Stomach (tissue), 9 donors: ENCODE results near the gene RNF123. TPM values are rescaled to one million over a fixed set of nuclear protein-coding genes. Genes with fewer than 3 reads are reported as not detected.

Experiments
- DNase-seq, 2 donors: peaks; one replicate each; pipeline versions ENCODE4 v3.0.0 to v3.0.0-alpha.2; 2013 to 2019
- H3K27ac ChIP-seq, 5 donors: fragments of 200-600 bp in 4 of 5; sonication (generic) in 4 of 5; one replicate each; pipeline ENCODE4 v1.5.1; 2013 to 2019; ENCODE audit warnings: mild to moderate bottlenecking in 1 of 5, moderate library complexity in 1 of 5
- H3K27me3 ChIP-seq, 3 donors: fragments of 200-600 bp; sonication (generic); one replicate each; pipeline ENCODE4 v1.5.1; 2017 to 2019; ENCODE audit warnings: mixed run types in 1 of 3
- H3K36me3 ChIP-seq, 4 donors: fragments of 200-600 bp; sonication (generic); 1 replicate in 3 of 4; 2 replicates in 1 of 4; pipeline ENCODE4 v1.5.1; 2016 to 2019
- H3K4me1 ChIP-seq, 4 donors: fragments of 200-600 bp; sonication (generic); one replicate each; pipeline ENCODE4 v1.5.1; 2016 to 2019
- H3K4me3 ChIP-seq, 4 donors: fragments of 200-600 bp; sonication (generic) in 3 of 4; one replicate each; pipeline ENCODE4 v1.5.1; 2016 to 2019; ENCODE audit warnings: mild to moderate bottlenecking in 1 of 4
- H3K9me3 ChIP-seq, 4 donors: fragments of 200-600 bp; sonication (generic); one replicate each; pipeline ENCODE4 v1.5.1; 2016 to 2019
- CTCF ChIP-seq, 7 experiments: fragments of 450-650 bp in 4 of 7; fragments of 200-600 bp in 3 of 7; sonication (generic) in 3 of 7; IDR thresholded peaks; one replicate each; pipeline ENCODE4 v1.5.1; 2016 to 2019; ENCODE audit warnings: antibody characterized with exemption in 7 of 7, control low read depth in 2 of 7, mild to moderate bottlenecking in 1 of 7
- EP300 ChIP-seq: sonication (generic); formaldehyde crosslinking; IDR thresholded peaks from one replicate; pipeline ENCODE4 v1.6.1; 2017; ENCODE audit warnings: antibody characterized with exemption
- POLR2A ChIP-seq, 4 donors: fragments of 450-650 bp; IDR thresholded peaks; one replicate each; pipeline ENCODE4 v1.6.1; 2016; ENCODE audit warnings: antibody characterized with exemption in 4 of 4, control low read depth in 2 of 4, mild to moderate bottlenecking in 1 of 4, moderate library complexity in 1 of 4
- POLR2AphosphoS5 ChIP-seq, 3 donors: sonication (generic); formaldehyde crosslinking; IDR thresholded peaks; one replicate each; pipeline ENCODE4 v1.6.1; 2016; ENCODE audit warnings: antibody characterized with exemption in 3 of 3
- WGBS, 5 donors: extraction: QIAGEN DNeasy Blood & Tissue Kit in 3 of 5; methylation state at CpG; one replicate each; pipeline versions ENCODE4 v1.1.5 to v1.1.7; 2013 to 2018; 5-methylcytosine and 5-hydroxymethylcytosine counted together
- intact Hi-C: fragments of 100-400 bp; cut with DNase I; formaldehyde crosslinking; loops from one replicate; pipeline ENCODE4 v1.15.1; 2023; ENCODE audit warnings: low total_unique reads
- polyA plus RNA-seq, 3 donors: library from polyadenylated mRNA; stranded (reverse); fragments of 200-250 nt; gene quantifications; one replicate each; pipeline ENCODE4 v1.2.3, GENCODE V29; 2013
- total RNA-seq, 5 donors: library from RNA; depleted of rRNA; stranded (reverse); fragments of >200 nt; gene quantifications; one replicate each; pipeline versions ENCODE4 v1.1.0 to v1.2.3, GENCODE V29; 2014 to 2016
- donor health status: healthy with polysubstance abuse.
- donor health status: Bipolar disorder and iron deficiency.
- donor health status: healthy.

The RNF123 gene
- total and polyA plus RNA-seq, 8 donors: 18.1 to 75.4 (median 26.6) TPM

DNA sequence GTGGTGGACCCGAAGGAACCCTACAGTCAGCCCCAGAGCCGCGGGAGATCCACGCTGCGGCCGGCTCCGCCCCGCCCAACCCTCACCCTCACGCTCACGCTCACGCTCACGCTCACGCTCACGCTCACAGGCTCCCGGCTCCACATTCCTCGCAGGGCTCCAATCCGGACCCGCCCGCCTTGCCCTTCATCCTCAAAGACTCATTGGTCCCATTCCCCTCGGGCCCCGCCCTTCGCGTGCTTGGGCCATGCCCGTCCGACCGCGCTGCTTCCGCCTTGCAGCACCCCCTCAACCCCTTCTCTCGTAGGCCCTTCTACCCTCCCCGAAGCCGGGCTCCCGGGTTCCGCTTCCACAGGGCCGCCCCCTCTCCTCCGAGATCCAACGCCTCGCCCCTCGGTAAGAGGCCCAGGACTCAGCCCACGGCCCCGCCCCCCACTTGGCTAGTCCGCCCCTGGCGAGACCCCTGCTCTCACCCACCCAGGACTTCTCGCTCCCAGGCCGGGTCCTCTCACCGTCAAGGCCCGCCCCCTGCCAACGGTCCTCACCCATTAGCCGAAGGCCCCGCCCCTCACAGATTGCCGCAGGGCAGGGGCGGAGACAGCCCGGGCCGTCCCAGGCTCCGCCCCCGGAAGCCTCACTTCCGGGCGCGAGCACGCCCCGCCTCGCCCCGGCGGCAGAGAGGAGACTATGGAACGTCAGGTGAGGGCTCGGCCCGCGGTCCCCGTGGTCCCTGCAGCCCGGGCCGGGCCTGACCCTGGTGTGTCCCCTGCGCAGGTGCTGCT lies 15.5 kb upstream of the RNF123 start, which contains the start of gene APEH:
Gene APEH, plus strand, starts transcription at position 637 of the 782 bp plus-strand sequence. Its CDS starts 51 bp downstream, at position 688.
- H3K27ac ChIP-seq: peak within 1 kb of the TSS; percentile 87 to 96 (median 93)
- H3K9me3 ChIP-seq: no peaks in the 10 kb centered on the region
- peak within 1 kb of the TSS; percentile 81 to 95 (median 90) for H3K4me3 ChIP-seq
- no peaks in the 10 kb centered on the region for H3K27me3 ChIP-seq
- TF ChIP-seq CTCF (IDR thresholded peaks at IDR 0.05): no peak
- peak in 1 of 4 donors; percentile 62 for TF ChIP-seq POLR2A (IDR thresholded peaks at IDR 0.05)
- peak; percentile 42 to 91 (median 89) for TF ChIP-seq POLR2AphosphoS5 (IDR thresholded peaks at IDR 0.05)
- TF ChIP-seq EP300: no peak
- peak; percentile 98 for DNase-seq
- peaks cover 19 to 49% (median 36%) of the 10 kb centered on the region in 4 donors for H3K4me1 ChIP-seq
- intact Hi-C loops: no loop called here
- 0 to 1% (median 1%) methylated on average over 35 to 71 of the region's 71 CpGs for WGBS, 5 donors
- peaks cover 31 to 37% (median 35%) of the 10 kb centered on the region in 4 donors for H3K36me3 ChIP-seq

DNA sequence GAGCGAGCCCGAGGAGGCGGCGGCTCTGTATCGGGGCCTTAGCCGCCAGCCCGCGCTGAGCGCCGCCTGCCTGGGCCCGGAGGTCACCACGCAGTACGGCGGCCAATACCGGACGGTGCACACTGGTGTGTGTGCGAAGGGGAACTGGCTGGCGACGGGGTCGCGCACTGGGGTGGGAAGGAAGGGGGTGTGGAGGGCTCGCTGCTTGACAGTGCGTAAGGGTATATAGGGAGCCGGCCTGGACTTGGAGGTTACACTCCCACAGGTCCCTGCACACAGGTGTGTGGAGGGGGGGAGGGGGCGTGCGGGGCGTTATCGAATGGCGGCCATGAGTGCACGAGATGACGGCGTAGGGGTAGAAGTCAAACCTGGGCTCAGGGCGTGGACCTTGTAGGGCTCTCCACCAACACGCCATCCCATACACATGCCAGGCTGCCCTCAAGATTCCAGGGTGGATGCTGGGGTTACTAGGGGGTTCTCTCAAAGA lies 14.8 kb upstream of the RNF123 start:
- TF ChIP-seq CTCF (IDR thresholded peaks at IDR 0.05) (no peak), POLR2A (IDR thresholded peaks at IDR 0.05) (no peak), EP300 (no peak), POLR2AphosphoS5 (IDR thresholded peaks at IDR 0.05) (no peak)
- intact Hi-C loops: no loop called here
- H3K27ac ChIP-seq: peak overlapping the region; percentile 87 to 96 (median 93)
- no peaks in the 10 kb centered on the region for H3K27me3 ChIP-seq
- H3K9me3 ChIP-seq: no peaks in the 10 kb centered on the region
- H3K36me3 ChIP-seq: peaks cover 38 to 44% (median 41%) of the 10 kb centered on the region in 4 donors
- WGBS, 5 donors: 1 to 17% (median 5%) methylated on average over 25 to 34 of the region's 34 CpGs
- peak overlapping the region; percentile 81 to 95 (median 90) for H3K4me3 ChIP-seq
- peaks cover 19 to 43% (median 32%) of the 10 kb centered on the region in 4 donors for H3K4me1 ChIP-seq
- DNase-seq: no peak

GRCh38 chr3:49675912-49676311 lies 13.4 kb upstream of the RNF123 start:
- WGBS, 5 donors: 83 to 93% (median 90%) methylated on average over 10 to 11 of the region's 11 CpGs
- H3K4me3 ChIP-seq: no peak overlapping the region
- H3K27ac ChIP-seq: no peak overlapping the region
- H3K36me3 ChIP-seq: peaks cover 51 to 57% (median 55%) of the 10 kb centered on the region in 4 donors
- DNase-seq: no peak
- no peaks in the 10 kb centered on the region for H3K9me3 ChIP-seq
- TF ChIP-seq POLR2A (IDR thresholded peaks at IDR 0.05) (no peak), POLR2AphosphoS5 (IDR thresholded peaks at IDR 0.05) (no peak), EP300 (no peak), CTCF (IDR thresholded peaks at IDR 0.05) (no peak)
- no peaks in the 10 kb centered on the region for H3K27me3 ChIP-seq
- peaks cover 19 to 42% (median 32%) of the 10 kb centered on the region in 4 donors for H3K4me1 ChIP-seq
- intact Hi-C loops: no loop called here

- H3K4me1 ChIP-seq: peaks cover 2 to 17% (median 10%) of the 10 kb centered on the region in 4 donors
- H3K9me3 ChIP-seq: no peaks in the 10 kb centered on the region
- H3K36me3 ChIP-seq: peaks cover 82 to 95% (median 93%) of the 10 kb centered on the region in 4 donors
- H3K27me3 ChIP-seq: peaks cover 0 to 1% (median 0%) of the 10 kb centered on the region in 3 donors
- no peak overlapping the region for H3K4me3 ChIP-seq
- no peak for DNase-seq
- intact Hi-C loops: no loop called here
- TF ChIP-seq POLR2A (IDR thresholded peaks at IDR 0.05): no peak
- no peak for TF ChIP-seq EP300
- TF ChIP-seq POLR2AphosphoS5 (IDR thresholded peaks at IDR 0.05): no peak
- no peak for TF ChIP-seq CTCF (IDR thresholded peaks at IDR 0.05)
- no peak overlapping the region for H3K27ac ChIP-seq
- 88 to 93% (median 90%) methylated on average over 6 to 7 of the region's 7 CpGs for WGBS, 5 donors
Observed at GRCh38 chr3:49680493-49681231, 8.7 kb upstream of the RNF123 start.
